Activated naive CD8-positive, alpha-beta T cell treated with anti-CD3 and anti-CD28 coated beads for 36 hours (primary cell): Measurements from ENCODE around the gene TSC22D2. TPM values are rescaled to one million over a fixed set of nuclear protein-coding genes. Genes with fewer than 3 reads are reported as not detected.

Source experiments
- DNase-seq: peaks from one replicate; pipeline ENCODE4 v3.0.0; 2021
- H3K27ac Mint-ChIP-seq: one replicate; pipeline ENCODE4 v1.8.0; 2022; ENCODE audit warnings: mild to moderate bottlenecking, moderate library complexity, mixed read lengths
- H3K27me3 Mint-ChIP-seq: one replicate; pipeline ENCODE4 v1.8.0; 2022; ENCODE audit warnings: mild to moderate bottlenecking, mixed read lengths
- H3K36me3 Mint-ChIP-seq: one replicate; pipeline ENCODE4 v1.8.0; 2021; ENCODE audit warnings: mild to moderate bottlenecking, mixed read lengths
- H3K4me1 Mint-ChIP-seq: one replicate; pipeline ENCODE4 v1.8.0; 2021; ENCODE audit warnings: mixed read lengths
- H3K4me3 Mint-ChIP-seq: one replicate; pipeline ENCODE4 v1.8.0; 2022; ENCODE audit warnings: mild to moderate bottlenecking, moderate library complexity, mixed read lengths
- H3K9me3 Mint-ChIP-seq: one replicate; pipeline ENCODE4 v1.8.0; 2022; ENCODE audit warnings: mixed read lengths
- total RNA-seq, 2 experiments: library from RNA; stranded (reverse); gene quantifications; one replicate each; pipeline ENCODE4 v1.2.3, GENCODE V29; 2021

TSC22D2 gene
- total RNA-seq, 2 experiments from 2014 or later = 16.8 to 17.1 TPM

DNA sequence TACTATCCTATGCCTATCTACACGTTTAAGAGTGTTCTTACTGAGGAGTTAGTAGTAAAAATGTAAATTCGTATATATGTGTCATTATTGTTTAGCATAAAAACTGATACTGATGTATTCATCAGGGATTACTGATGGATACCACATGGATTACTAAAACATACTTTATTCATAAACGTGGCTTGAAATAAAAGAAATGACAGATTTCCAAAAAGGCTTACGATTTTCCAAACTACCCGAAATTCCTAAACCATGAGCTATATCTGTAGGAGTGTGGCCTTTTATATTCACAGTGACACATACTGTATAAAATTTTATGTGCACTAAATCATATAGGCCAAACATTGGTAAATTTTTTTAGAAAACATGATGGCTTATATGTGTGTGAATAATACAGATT lies 6.9 kb downstream of the TSC22D2 start:
- H3K9me3 Mint-ChIP-seq = no peaks in the 10 kb centered on the region
- H3K27ac Mint-ChIP-seq = no peak overlapping the region
- no peaks in the 10 kb centered on the region for H3K27me3 Mint-ChIP-seq
- H3K4me3 Mint-ChIP-seq = peak overlapping the region; percentile 56
- no peak for DNase-seq
- peaks cover 56% of the 10 kb centered on the region for H3K36me3 Mint-ChIP-seq
- peaks cover 63% of the 10 kb centered on the region for H3K4me1 Mint-ChIP-seq

DNA sequence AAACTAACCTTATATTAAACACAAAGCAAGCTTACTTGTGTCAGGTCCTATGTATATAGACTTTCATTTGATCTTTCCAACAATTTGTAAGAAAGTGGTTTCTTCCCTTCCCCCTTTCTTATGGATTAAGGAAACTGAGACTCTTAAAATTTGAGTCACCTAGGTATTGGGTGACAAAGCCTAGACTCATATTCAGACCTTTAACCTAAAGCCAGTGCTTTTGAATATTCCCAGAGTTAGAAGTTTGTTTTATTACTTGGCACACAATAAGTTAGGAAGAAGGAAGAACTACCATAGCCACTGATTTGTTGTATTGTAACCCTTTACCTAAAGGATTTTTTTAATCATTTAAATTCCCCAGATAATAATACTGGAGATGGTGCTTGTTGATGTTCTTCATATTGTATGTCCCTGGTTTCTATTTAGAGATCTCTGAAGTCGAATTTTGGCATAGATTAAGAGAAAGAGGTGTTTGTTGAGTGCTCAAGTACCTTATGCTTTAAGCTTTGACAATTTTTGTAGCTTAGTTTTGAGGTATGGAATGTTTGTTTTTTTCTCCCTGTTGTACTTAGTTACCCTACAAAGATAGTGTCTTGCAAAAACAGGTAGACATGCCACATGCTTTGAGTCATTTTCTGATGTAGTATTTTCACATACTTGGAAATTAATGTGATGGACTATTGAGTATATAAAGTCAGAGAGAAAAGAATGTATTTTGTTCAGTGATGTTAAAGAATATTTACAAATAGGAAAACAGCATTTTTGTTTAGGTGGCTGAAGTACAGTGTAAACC lies 11.2 kb downstream of the TSC22D2 start:
- no peak overlapping the region for H3K27ac Mint-ChIP-seq
- H3K36me3 Mint-ChIP-seq = peaks cover 40% of the 10 kb centered on the region
- H3K4me3 Mint-ChIP-seq = no peak overlapping the region
- no peak for DNase-seq
- no peaks in the 10 kb centered on the region for H3K27me3 Mint-ChIP-seq
- no peaks in the 10 kb centered on the region for H3K9me3 Mint-ChIP-seq
- peaks cover 63% of the 10 kb centered on the region for H3K4me1 Mint-ChIP-seq

DNA sequence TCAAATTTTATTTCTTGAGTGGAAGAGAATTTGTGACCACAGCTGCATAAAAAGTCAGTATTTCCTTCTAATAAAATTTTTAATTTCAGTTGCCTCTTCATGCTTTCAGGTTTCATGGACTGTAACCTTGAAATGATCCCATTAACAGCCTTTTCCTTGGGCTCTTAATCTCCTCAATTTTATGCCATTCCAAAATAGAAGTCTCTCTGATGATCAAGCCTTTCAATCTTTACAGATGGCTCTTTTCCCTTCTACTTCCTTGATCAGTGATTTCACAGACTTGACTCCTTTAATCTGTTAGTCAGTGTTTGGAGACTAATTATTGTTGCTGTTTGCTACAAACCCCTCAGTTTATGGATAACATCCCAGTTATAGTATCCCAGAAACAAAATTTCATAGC lies 11.9 kb downstream of the TSC22D2 start:
- DNase-seq = no peak
- Mint-ChIP-seq H3K27ac (no peak overlapping the region), H3K9me3 (no peaks in the 10 kb centered on the region), H3K4me3 (no peak overlapping the region), H3K4me1 (peaks cover 57% of the 10 kb centered on the region), H3K36me3 (peaks cover 37% of the 10 kb centered on the region), H3K27me3 (no peaks in the 10 kb centered on the region)

DNA sequence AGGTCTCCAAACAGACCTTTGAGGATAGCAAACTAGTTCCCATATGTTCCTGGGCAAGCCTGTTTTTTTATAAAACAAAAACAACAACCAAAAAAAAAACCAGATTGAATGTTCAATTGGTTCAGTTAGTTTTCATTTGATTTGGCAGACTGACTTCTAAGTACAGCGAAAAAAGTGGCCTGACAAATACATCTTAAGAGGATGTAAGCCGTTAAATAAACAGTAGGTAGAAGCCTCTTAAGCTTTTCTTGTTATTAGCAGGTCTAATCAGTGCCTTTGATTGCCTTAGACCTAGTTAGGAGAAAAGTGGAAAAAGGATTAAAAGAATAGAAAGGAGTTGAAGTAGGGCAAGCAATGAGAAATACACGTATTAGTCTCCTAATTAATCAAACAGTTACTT lies 13.2 kb downstream of the TSC22D2 start:
- Mint-ChIP-seq H3K4me3 (no peak overlapping the region), H3K27me3 (no peaks in the 10 kb centered on the region), H3K9me3 (no peaks in the 10 kb centered on the region), H3K27ac (no peak overlapping the region), H3K36me3 (peaks cover 32% of the 10 kb centered on the region), H3K4me1 (peaks cover 47% of the 10 kb centered on the region)
- DNase-seq = no peak

DNA sequence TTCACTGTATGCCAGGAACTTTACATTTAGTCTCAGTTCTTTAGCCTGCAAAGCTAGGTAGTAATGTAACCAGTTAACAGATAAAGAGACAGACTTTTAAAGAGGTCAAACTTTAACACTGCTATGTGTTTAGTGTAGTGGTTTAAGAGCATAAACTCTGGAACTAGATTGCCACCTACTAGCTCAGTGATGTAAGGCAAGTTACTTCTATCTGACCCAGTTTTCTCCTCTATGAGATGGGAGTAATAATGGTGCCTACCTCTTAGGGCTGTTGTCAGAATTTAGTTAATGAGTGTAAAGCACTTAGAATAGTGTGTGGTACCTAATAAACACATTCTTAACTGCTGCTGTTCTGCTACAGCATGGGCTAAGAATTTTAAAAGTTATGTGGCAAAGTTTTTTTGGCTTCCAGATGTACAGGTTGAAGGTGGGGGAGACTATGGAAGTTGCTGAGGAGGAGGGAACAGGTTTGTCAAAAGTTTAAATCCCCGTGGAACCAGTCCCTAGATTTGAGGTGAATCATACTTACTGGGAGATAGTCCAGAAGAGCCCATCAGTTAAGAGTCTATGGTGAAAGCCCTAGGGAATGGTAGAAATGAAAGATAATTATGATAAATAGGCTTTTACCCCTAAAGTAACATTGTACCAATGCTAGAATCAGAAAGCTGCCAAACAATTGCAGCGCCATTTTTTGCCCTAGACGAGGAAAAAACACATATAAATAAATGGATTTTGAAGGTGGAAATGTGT lies 13.9 kb downstream of the TSC22D2 start:
- DNase-seq = no peak
- no peaks in the 10 kb centered on the region for H3K9me3 Mint-ChIP-seq
- H3K27me3 Mint-ChIP-seq = no peaks in the 10 kb centered on the region
- H3K27ac Mint-ChIP-seq = no peak overlapping the region
- peaks cover 32% of the 10 kb centered on the region for H3K36me3 Mint-ChIP-seq
- peaks cover 46% of the 10 kb centered on the region for H3K4me1 Mint-ChIP-seq
- no peak overlapping the region for H3K4me3 Mint-ChIP-seq

DNA sequence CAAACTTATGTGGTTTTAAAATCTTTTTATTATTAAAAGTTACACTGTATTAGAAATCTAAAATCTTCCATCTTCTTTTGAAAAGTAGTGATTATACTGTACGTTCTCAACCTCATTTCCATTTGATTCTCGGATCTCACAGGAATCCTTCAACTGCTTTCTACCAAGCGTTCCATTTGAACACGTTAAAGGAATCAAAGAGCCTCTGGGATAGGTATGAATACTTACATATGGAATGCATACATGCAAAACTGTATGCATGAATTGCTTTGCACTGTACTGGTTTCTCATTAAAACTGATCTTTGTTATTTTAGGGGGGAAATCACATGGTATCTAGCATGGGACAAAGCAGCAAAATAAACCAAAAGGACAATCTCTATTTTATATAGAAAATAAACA lies 14.8 kb downstream of the TSC22D2 start:
- Mint-ChIP-seq H3K4me3 (no peak overlapping the region), H3K4me1 (peaks cover 45% of the 10 kb centered on the region), H3K9me3 (no peaks in the 10 kb centered on the region), H3K27ac (no peak overlapping the region), H3K36me3 (peaks cover 28% of the 10 kb centered on the region), H3K27me3 (no peaks in the 10 kb centered on the region)
- no peak for DNase-seq

DNA sequence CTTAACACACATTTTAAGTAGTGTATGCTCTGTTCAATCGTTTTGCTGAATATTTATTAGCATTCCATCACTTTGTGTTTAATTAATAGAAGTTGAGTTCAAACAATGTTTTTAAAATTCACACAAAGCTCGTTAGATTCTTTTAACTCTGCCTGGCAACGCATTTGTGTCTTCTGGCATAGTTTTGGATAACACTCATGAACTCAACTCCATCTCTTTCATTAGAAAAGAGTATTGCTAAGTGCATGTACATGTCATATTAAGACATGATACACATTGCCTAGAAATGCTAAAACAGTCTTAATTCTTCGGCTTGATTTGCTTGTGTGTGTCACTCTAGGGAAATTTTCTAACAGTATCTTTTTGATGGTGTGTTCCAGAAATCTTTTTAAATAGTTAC lies 15.7 kb downstream of the TSC22D2 start:
- DNase-seq = no peak
- Mint-ChIP-seq H3K27me3 (no peaks in the 10 kb centered on the region), H3K4me1 (peaks cover 44% of the 10 kb centered on the region), H3K4me3 (no peak overlapping the region), H3K36me3 (peaks cover 30% of the 10 kb centered on the region), H3K27ac (no peak overlapping the region), H3K9me3 (no peaks in the 10 kb centered on the region)

DNA sequence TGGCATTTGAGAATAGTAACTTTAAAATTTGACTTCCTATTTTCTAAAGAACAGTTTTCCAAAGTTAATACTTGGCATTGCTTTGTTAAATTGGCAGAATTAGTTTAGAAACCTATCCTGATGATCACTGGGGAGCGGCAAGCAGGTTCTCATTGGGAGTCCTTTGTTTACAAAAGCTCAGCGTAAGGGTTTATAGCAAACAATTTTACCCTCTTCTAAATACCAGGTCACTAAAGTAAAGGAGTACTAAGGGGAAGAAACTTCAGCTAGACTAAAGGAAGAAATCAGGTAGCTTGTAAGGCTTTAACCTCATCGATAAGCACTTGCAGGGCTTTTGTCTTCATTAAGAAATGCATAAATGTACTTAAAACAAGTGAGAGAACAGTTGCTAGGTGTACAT lies 18.2 kb downstream of the TSC22D2 start:
- H3K27me3 Mint-ChIP-seq = no peaks in the 10 kb centered on the region
- no peaks in the 10 kb centered on the region for H3K9me3 Mint-ChIP-seq
- peaks cover 36% of the 10 kb centered on the region for H3K36me3 Mint-ChIP-seq
- H3K4me1 Mint-ChIP-seq = peaks cover 46% of the 10 kb centered on the region
- H3K27ac Mint-ChIP-seq = no peak overlapping the region
- DNase-seq = no peak
- no peak overlapping the region for H3K4me3 Mint-ChIP-seq

DNA sequence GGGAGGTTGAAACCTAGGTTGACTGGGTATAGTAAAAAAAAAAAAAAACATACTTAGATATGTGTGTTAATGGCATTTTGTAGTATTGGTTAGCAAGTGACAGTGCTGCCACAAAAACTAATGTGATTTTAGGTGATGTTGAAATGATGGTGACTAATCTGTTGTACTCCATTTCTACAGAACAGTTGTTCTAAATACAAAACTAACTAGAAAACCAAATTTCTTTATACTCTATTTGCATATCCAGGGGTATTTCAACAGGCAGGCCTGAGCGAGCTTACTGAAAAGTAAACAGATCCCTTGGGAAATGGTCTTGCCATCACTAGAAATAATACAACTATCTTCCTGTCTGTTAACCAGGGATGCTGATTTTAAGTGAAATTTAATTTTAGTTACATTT lies 20.5 kb downstream of the TSC22D2 start:
- H3K36me3 Mint-ChIP-seq = peaks cover 31% of the 10 kb centered on the region
- no peak for DNase-seq
- H3K27ac Mint-ChIP-seq = no peak overlapping the region
- no peaks in the 10 kb centered on the region for H3K9me3 Mint-ChIP-seq
- H3K4me1 Mint-ChIP-seq = peaks cover 39% of the 10 kb centered on the region
- H3K27me3 Mint-ChIP-seq = no peaks in the 10 kb centered on the region
- no peak overlapping the region for H3K4me3 Mint-ChIP-seq

DNA sequence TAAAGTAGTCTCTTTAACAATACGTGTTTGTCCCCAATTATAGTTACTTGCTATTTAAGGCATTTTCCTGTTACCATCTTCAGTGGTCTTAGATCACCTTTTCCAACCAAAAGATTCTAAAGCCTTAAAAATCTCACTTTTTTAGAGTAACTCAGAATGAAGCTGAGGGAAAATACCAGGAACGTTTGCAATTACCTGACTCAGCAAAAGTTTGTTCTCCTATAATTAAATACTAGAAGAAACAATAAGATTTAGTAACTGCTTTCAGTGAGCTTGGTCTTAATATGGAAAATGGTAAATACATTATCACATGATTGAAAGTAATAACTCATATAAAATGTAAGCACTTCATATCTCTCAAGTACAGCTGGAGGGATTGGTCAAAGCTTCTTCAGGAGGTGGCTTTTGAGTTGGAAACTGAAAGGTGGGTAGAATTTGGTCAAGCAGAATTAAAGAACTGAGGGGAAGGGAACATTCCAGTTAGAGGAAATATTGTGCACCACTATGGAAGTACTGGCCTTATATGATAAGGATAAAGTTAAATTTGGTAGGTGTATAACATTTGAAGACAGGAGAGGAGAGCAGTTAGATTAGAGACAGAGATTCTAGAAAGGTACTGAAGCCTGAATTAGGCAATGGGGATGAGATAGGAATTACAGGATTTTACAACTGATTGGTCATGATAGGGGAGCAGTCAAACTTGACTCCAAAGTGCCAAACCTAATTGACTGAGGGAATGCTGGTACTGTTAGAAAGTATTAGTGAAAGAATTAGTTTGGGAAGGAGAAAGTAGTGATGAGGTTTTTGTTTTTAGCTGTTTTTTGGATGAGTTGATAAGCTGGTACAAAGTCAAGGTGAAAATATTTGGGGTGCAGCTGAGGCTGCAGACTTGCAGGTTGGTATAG lies 21.9 kb downstream of the TSC22D2 start:
- H3K4me1 Mint-ChIP-seq = peaks cover 39% of the 10 kb centered on the region
- no peak overlapping the region for H3K4me3 Mint-ChIP-seq
- peaks cover 29% of the 10 kb centered on the region for H3K36me3 Mint-ChIP-seq
- H3K27me3 Mint-ChIP-seq = no peaks in the 10 kb centered on the region
- H3K27ac Mint-ChIP-seq = no peak overlapping the region
- DNase-seq = no peak
- H3K9me3 Mint-ChIP-seq = no peaks in the 10 kb centered on the region

DNA sequence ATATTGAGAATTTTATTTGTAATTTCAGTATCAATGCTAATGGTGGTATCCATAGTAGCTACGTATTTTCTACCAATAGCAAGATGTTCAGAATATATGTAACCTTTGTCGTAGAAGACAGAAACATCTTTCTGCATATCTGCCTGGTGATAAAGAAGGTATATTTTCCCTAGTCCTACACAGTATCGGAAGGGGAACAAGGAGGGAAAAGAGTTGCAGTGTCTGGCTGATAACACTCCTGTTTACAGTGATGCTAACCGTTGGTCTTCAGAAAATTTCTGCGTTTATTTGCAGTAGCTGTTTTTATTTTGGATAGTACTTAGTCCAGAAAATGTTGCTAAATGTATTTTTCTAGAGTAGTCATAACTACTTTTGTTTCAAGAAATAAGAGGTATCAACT lies 25.2 kb downstream of the TSC22D2 start:
- Mint-ChIP-seq H3K36me3 (peaks cover 10% of the 10 kb centered on the region), H3K27ac (no peak overlapping the region), H3K9me3 (no peaks in the 10 kb centered on the region), H3K4me3 (no peak overlapping the region), H3K27me3 (no peaks in the 10 kb centered on the region), H3K4me1 (peaks cover 23% of the 10 kb centered on the region)
- DNase-seq = no peak

DNA sequence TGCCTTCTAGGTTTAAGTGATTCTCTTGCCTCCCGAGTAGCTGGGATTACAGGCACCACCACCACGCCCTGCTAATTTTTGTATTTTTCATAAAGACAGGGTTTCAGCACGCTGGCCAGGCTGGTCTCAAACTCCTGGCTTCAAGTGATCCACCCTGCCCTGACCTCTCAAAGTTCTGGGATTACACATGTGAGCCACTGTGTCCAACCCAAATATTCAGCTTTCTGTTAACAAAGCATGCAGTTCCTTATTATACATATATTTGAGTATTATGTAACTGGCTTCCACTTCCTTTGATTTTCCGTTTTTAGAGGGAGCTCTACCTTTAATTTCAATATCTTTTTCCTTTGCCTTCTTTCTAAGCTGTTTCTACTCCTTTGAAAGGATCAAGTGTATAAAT lies 26.1 kb downstream of the TSC22D2 start:
- no peak overlapping the region for H3K4me3 Mint-ChIP-seq
- no peaks in the 10 kb centered on the region for H3K27me3 Mint-ChIP-seq
- peaks cover 20% of the 10 kb centered on the region for H3K4me1 Mint-ChIP-seq
- no peak overlapping the region for H3K27ac Mint-ChIP-seq
- H3K9me3 Mint-ChIP-seq = no peaks in the 10 kb centered on the region
- H3K36me3 Mint-ChIP-seq = peaks cover 9% of the 10 kb centered on the region
- DNase-seq = no peak

DNA sequence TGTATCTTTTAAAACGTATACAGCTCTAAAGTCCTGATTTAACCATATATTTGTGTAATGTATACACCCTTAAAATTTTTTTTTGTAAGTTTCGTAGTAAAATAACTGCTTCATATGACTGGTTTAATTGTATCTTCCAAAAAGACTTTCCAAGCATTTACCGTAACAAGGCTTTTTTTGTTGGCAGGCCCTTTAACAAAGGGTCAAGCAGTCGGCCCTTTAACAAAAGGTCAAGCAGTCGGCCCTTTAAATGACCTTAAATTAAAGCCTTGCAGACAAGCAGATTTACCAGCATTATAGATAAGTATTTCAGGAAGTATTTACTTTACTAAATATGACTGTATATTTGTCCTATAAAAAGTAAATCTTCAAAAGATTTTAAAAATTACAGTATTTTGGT lies 28.1 kb downstream of the TSC22D2 start:
- Mint-ChIP-seq H3K27me3 (no peaks in the 10 kb centered on the region), H3K4me1 (peaks cover 12% of the 10 kb centered on the region), H3K4me3 (no peak overlapping the region), H3K27ac (no peak overlapping the region), H3K9me3 (no peaks in the 10 kb centered on the region), H3K36me3 (peaks cover 8% of the 10 kb centered on the region)
- DNase-seq = no peak

DNA sequence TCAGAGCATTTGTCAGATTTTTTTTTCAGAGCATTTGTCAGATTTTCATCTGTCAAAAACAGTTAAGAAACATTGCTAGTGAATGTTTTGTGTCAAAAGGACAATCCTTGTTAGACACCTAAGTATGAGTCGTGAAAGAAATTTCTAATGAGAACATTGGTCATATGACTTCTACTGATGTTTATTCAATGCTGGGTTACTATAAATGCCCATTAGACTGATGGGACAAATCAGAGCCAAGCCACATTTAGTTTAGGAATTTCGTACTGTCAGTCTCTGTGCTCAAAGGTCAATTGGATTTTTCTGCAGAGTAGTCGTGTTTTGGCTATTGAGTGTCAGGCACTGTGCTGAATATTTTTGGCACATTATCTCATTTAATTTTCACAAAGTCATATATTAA lies 31.6 kb downstream of the TSC22D2 start:
- H3K4me3 Mint-ChIP-seq = no peak overlapping the region
- DNase-seq = no peak

DNA sequence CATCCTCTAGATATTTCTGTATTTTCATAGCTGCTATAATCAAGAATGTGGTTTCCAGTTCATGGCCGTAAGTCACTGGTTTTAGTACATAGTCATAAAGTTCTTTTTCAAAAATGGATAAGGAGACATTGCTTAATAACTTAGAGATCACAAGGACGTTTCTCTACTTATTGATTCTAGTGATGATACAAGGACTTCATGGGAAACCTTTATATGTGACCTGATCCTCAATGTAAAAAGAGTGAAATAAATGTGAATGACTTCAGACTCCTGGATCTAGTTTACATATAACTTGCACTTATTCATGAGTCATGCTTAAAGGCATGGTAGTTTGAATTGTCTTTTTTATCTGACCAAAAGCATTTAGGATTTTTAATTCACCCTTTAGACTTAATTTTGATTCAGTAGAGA lies 35.2 kb downstream of the TSC22D2 start:
- Mint-ChIP-seq H3K27me3 (no peaks in the 10 kb centered on the region), H3K36me3 (peaks cover 30% of the 10 kb centered on the region), H3K27ac (no peak overlapping the region), H3K4me3 (no peak overlapping the region), H3K9me3 (peaks cover 3% of the 10 kb centered on the region), H3K4me1 (peaks cover 22% of the 10 kb centered on the region)
- DNase-seq = no peak

More for the DNA sequence above, 31.6 kb downstream of the TSC22D2 start:
- Mint-ChIP-seq H3K27me3 (no peaks in the 10 kb centered on the region), H3K27ac (no peak overlapping the region), H3K4me1 (peaks cover 13% of the 10 kb centered on the region), H3K36me3 (peaks cover 27% of the 10 kb centered on the region), H3K9me3 (peaks cover 3% of the 10 kb centered on the region)
